GM20431 (cell line): ENCODE results near the gene NACA.
"Not testable (repeated sequence)": the region's sequence is repeated elsewhere in the genome, so short reads cannot be mapped to it uniquely, and the experiment has no call there.

Experiments
- in situ Hi-C: fragments of 300-500 bp; cut with MseI, MboI; formaldehyde crosslinking; loops from one replicate; pipeline ENCODE4 v1.15.0; 2020; ENCODE audit warnings: low sequenced_read_pairs; ENCODE audit not compliant: unreplicated experiment

The NACA gene

DNA sequence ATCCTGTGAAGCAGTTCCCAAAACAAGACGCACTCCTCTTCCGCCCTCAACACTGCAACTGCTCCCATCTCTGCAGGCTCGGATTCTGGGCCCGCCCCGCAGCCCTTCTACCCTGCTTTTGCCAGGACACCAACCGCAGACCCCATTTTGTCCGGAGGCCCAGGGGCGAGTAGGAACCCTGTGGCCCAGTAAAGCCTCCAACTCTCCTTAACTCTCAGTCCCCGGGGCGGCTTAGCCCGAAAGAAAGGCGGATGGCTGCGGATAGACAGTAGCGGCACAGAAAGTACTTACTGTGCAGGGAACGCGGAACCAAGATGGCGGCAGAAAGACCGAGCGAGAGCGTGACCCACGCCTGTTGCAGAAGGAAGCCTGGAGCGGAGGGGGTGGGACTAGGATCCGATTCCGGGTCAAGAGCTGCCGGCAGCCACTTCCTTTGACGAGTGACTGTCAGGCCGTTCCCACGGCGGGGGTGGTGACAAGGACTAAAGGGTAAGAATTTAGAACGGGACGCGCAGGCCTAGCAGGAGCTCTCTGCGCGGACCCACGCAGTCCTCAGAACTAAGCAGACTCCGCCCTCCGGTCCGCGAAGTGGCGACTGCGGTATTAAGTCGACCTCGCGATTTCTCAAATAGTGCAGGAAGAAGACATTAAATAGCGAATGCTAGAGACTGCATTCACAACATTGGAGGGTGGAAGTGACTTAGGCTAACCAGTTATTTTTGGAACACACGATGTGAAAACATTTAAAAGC is at the start of gene NACA:
Gene NACA, minus strand, starts transcription at position 328 of the 751 bp plus-strand sequence. CDS start 778 bp downstream, outside the sequence.
- in situ Hi-C loops: no loop called here

DNA sequence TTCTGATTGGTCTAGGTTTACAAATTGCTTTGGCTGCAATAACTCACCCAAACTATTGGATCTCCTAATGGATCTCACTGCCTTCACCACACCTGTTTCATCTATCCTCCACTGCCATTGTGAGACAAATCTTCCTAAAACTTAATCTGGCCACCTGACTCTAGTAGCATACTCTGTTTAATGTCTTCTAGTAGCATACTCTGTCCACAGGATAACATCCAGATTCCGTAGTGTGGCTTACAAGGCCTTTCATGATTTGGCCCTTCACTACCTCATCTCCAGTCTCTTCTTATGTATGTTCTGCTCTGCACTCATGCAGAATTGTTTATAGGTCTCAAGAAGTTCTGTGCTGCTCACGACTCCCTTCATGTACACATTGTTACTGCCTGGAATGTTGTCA is 48.0 kb upstream of the NACA start:
- in situ Hi-C loops: no loop called here

DNA sequence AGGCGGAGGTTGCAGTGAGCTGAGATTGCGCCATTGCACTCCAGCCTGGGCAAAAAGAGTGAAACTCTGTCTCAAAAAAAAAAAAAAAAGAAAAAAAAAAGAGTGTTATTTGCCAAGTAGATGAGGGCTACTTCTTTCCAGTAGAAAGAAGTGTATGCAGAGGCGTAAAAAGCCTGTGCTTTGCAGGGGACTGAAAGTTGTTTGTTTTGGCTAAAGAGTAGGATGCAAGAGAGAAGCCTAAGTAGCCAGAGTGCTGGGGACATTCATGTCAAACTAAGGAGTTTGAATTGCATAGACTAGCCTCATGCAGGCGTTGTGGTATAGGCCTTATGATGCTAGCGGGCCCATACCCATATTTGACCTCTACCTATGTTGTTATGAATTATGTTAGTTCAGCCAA is 47.5 kb upstream of the NACA start:
- in situ Hi-C loops: no loop called here

DNA sequence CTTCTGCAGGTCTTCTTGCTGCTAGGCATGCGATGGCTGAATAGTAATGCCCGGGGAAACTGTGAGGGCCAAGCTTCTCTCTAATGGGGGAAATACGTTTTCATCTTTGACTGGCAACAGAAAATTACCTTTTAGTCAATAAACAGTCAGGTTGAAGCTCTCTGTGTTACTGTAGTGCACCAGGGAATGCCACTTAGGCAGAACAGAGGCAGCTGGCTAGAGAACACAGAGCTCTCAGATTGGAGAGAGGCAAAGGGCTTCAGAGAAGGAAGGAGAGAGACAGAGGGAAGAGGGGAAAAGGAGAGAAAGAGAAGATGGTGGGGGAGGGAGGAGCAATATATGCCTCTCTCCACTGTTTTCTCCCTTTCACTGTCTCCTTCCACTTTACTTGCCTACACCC is 44.8 kb upstream of the NACA start:
- in situ Hi-C loops: loop anchor here (10.0 kb wide), 1 partner anchor 235 kb away; the partner anchor contains the start of gene ZBTB39

DNA sequence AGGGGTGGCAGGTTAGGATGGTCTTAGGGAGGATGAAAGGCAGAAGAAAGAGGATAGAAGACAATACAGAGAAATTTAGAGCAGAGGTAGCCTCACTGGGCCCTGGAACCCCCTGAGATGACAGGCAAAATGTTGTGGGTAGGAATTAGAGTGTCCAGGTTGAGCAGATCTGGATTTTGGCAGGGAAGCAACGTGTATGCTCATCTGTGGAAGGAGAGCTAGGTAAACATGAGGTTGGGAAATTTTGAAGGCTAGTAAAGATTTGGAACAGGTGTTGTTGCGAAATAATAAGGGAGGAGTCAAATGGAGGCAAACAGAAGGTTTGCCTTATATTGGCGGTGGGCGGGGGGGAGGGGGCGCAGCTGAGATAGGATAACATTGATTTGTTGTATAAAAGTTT is 43.3 kb upstream of the NACA start:
- in situ Hi-C loops: loop anchor here (10.0 kb wide), 1 partner anchor 236 kb away; the partner anchor contains the start of gene ZBTB39

DNA sequence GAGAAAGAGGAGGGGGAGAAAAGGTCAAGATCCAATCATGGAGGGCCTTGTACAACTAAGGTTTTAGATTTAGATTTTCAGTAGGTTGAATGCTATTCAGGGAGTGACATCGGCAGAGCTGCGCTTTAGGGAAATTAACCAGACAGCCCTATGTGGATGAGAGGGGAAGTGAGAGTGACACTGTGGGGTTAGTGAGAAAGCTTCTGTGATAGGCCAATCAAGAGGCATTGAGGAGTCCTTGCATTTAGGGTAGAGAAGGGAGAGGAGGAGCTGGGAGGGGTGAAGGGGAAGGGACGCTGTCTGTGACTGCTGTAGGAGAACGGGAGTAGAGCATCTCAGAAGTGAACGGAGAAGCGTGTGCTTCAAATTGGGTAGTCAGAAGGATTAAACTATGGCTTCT is 41.4 kb upstream of the NACA start:
- in situ Hi-C loops: loop anchor here (10.0 kb wide), 1 partner anchor 238 kb away; the partner anchor contains the start of gene ZBTB39

DNA sequence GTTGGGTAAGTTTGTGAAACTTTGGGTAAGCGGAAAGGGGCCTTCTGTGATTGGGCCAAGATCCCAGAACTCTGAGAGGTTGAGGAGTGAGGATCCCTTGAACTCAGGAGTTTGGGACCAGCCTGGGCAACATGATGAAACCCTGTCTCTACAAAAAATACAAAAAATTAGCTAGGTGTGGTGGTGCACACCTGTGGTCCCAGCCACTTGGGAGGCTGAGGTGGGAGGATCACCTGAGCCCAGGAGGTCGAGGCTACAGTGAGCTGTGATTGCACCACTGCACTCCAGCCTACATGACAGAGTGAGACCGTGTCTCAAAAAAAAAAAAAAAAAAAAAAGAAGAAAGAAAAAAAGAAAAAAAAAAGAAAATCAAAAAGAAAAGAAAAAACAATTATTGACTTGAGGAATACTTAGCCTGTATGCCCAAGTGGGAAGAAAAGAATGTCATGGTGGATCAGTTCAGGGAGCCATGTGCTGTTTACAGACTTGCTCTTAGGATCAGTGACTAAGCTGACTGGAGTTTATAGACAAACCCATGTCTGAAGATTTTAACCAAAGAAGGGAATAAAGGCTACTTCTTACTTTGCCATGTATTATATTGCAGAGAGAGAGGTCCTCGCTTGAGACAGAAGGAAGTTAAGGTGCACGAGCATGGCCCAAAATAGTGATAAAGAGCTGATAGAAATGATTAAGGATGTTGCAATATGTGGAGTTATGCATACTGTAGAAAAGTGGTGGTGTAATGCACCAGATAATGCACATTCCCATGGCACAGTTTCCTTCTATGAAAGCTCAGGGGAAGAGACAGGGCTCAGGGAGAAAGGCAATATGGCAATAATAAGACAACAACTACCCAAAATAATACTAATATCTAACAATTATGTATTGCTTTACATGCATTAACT is 38.9 kb upstream of the NACA start:
- in situ Hi-C loops: loop anchor here (10.0 kb wide), 1 partner anchor 241 kb away; the partner anchor contains the start of gene ZBTB39

DNA sequence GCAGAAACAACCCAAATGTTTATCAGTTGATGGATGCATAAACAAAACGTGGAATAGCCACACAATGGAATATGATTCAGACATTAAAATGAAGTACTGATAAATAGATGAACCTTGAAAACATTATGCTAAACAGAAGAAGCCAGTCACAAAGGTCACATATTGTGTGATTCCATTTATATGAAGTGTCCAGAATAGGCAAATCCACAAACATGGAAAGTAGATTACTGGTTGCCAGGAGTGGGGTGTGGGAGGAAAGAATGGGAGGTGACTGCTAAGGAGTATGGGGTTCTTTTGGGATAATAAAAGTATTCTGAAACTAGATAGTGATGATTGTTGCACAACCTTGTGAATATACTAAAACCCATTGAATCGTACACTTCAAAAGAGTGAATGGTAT is 36.7 kb upstream of the NACA start:
- in situ Hi-C loops: loop anchor here (10.0 kb wide), 1 partner anchor 243 kb away; the partner anchor contains the start of gene ZBTB39

DNA sequence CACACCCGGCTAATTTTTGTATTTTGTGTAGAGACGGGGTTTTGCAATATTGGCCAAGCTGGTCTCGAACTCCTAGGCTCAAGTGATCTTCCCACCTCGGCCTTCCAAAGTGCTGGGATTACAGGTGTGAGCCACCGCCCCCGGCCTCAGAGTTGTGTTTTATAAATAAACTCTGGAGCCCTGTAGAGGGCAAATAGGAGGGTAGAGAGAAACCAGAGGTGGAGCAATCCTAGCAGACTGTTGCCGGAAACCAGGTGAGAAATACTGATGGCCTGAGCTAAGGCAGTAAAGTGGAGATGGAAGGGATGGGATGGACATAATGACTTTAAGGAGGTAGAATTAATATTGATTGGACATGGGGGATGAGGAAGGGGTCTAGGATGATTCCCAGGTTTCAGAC is 35.4 kb upstream of the NACA start:
- in situ Hi-C loops: loop anchor here (10.0 kb wide), 1 partner anchor 244 kb away; the partner anchor contains the start of gene ZBTB39

DNA sequence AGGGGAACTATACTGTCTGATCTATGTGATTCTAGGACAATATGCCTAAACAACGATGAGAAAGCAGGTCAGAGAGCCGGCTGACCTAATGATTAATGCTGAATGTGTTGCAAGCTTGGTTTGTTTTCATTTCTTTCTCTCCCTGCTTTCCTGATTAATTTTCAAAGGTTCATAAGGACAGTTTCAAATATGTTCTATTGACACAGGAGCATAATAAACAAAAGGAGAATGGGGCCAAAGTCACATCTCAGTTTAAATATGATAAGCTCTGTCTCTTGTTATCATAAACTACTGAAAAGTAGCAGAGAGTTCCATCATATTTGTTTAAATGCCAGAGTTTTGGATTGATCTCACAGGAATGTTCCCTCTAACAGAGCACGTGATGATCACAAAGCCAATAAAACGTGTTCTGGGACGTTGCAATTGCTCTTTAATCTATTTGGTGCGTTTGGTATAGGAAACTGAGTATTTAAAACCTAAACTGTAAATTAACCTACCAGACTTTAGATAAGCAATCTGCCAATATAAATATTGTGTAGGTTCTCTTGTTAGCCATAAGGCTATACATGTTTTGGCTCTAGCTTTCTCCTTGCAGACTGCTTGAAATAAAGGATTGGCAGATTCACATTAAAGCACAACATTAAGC is 34.3 kb upstream of the NACA start:
- in situ Hi-C loops: no loop called here

DNA sequence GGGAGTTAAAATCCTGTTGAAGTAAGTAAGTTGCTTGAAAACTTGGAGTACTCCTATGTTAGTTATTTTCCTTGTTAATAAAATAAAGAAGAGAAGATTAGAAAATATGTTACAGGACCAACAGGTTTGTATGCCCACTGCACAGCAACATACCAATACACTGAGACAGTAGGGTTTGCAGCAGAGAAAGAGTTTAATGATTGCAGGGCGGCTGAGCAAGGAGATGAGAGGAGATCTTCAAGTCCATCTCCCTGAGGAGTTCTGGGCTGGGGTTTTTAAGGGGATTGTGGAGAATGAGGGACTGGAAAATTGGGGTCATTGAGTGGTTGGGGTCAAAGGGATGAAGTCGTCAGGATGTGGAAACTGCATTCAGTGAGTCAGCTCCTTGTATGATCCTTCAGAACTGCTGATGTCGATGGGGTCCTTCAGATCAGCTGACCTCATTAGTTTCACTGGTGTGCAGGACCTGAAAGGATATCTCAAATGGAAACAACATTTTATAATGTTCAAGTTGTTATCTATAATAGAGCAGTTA is 33.7 kb upstream of the NACA start:
- in situ Hi-C loops: no loop called here

DNA sequence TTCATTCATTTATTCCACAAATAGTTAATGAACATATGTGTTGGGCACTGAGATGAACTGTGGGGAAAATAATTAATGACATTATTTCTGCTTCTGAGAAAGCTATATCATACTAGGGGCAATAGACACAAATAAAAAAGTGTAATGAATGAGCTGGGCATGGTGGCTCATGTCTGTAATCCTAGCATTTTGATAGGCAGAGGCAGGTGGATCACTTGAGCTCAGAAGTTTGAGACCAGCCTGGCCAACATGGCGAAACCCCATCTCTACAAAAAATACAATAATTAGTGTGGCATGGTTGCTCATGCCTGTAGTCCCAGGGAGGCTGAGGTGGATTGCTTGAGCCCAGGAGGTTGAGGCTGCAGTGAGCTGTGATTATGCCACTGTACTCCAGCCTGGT is 32.9 kb upstream of the NACA start:
- in situ Hi-C loops: not testable (repeated sequence)

DNA sequence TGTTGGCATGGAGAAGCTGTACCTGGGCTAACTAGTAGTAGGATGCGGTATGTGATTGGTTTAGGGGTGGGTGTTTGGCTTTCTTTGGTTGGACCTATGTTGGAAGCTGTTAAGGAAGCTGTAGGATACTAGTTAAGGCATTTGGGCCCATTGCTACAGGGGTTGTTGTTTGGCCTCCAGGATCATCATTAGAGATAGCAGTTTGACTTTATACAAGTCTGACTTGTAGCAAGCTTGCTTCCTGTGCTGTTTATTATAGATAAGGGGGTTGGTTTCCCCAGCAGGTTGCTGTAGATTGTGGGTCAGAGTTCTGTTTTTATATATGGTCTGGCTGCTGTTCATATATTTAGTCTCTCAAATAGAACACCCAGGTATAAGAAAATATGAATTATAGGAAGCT is 28.5 kb upstream of the NACA start:
- in situ Hi-C loops: no loop called here

DNA sequence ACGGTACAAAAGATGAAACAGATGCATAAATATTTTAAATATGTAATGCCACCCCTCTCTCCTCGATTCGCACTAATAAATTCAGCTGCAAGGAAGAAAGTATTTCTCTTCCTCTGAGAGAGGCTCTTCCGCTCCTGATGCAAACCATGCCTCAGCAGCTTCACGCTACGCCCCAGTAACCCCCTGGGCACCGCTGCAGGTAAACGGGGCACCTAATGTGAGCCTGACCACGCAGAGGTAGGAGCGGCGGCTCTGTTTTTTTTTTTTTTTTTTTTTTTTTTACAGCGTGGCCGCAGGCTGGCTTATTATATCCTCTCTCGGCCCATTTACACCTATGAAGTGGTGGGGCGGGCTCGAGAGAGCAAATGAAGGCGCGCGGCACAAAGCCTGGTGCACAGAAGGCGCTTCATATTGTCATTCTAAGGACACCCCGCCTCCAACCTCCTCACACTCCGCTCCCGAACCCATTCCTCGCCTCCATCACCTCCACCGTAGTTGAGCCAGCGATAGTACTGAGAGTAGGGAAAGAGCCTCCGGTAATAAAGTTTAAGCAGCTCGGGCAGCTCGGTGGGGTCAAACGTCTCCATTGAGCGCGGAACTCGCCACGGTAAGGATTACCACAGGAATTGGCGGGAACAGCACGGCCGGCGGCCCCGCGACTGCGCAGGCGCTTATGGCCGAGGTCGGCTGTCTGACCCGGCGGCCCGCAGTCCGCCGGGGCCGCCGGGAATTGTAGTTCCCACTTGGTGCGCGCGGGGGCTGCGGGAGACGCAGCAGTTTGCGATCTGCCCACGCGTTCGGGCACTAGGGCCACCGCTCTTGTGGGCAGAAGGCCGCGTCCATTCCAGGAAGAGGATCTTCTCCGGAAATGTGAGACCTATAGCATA is 26.9 kb upstream of the NACA start, which contains the start of gene PRIM1:
Gene PRIM1, minus strand, starts transcription at position 612 of the 887 bp plus-strand sequence. Its CDS starts 25 bp downstream, at position 587.
- in situ Hi-C loops: no loop called here

DNA sequence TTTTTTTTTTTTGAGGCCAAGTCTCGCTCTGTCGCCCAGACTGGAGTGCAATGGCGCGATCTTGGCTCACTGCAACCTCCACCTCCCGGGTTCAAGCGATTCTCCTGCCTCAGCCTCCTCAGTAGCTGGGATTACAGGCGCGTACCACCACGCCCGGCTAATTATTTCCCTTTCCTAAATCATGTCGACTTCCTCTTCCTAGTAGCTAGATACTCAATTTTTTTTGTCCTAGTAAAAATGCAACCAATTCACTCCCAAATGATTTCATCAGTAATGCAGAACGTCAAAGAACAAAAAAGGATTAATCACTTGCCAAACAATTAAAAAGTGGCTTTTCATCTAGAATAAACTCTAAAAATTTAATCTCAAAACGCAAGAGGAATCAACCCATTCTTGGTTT is 25.5 kb upstream of the NACA start:
- in situ Hi-C loops: not testable (repeated sequence)

DNA sequence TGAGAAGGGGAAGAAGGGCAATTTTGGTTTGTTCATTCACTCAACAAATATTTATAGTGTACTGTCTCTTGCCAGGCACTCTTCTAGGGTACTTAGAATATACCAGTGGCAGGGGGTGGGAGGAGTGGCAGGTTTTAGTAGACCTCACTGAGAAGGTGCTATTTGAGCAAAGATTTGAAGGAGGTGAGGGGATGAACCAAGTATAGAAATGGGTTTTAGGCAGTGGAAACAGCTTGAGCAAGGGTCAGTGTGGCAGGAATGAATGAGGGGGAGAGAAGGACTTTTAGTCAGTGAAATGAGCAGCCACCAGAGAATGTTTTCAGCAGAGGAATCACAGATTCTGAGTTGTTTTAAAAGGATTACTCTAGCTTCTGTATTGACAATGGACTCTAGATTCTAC is 24.8 kb upstream of the NACA start:
- in situ Hi-C loops: no loop called here

DNA sequence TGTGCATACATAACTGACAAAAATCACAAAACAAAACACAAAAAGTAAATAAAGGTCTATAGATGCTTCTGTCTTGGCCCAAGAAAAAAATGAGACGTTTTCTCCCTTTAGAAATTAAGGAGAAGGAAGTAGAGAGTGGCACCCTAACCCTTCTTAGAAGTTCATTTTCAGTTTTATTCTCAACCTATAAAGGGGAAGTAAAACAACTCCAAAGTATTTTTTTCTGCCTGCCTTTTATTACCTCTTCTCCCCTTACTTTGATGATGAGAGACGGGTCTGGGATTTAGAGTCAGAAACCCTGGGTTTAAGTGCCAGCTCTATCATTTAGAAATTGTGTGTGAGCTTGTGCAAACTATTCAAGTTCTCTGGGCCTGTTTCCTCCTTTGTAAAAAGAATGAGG is 24.3 kb upstream of the NACA start:
- in situ Hi-C loops: no loop called here

DNA sequence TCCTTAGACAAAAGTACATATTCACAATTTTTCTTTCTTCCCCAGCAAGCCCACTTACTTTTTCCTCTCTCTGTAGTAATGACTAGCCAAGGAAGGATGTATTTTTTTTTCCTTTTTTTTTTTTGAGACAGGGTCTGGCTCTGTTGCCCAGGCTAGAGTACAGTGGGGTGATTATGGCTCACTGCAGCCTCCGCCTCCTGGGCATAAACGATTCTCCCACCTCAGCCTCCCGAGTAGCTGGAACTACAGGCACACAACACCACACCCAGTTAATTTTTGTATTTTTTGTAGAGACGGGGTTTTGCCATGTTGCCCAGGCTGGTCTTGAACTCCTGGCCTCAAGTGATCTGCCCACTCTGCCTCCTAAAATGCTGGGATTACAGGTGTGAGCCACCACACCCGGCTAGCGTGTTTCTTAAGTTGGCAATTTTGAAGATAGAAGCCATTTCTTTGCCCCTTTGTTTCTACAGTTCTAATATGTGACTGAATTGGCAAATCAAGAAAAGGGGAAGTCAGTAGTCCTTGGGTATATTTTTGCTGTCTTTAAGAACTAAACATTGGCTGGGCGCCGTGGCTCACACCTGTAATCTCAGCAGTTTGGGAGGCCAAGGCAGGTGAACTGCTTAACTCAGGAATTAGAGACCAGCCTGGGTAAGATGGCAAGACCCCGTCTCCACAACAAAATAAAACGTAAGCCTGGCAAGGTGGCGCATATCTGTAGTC is 3.2 kb upstream of the NACA start:
- in situ Hi-C loops: no loop called here
